Testis (tissue), 2 donors: ENCODE measurements around the gene METTL23.

Source experiments
- CTCF ChIP-seq, 3 experiments: fragments of 450-650 bp in 2 of 3; fragments of 200-600 bp in 1 of 3; sonication (generic) in 1 of 3; IDR thresholded peaks; one replicate each; pipeline ENCODE4 v1.5.1; 2016 to 2019; ENCODE audit warnings: antibody characterized with exemption in 3 of 3, mild to moderate bottlenecking in 2 of 3, moderate library complexity in 1 of 3
- POLR2A ChIP-seq: fragments of 450-650 bp; IDR thresholded peaks from one replicate; pipeline ENCODE4 v1.6.1; 2017; ENCODE audit warnings: antibody characterized with exemption, mild to moderate bottlenecking, moderate library complexity

GRCh38 chr17:76683921-76684745 lies 42.5 kb upstream of the METTL23 start:
- TF ChIP-seq POLR2A (no peak), CTCF (IDR thresholded peaks at IDR 0.05) (no peak)
